HG02870 (cell line): ENCODE data around the gene LRRC3B.
"Not testable (repeated sequence)": the region's sequence is repeated elsewhere in the genome, so short reads cannot be mapped to it uniquely, and the experiment has no call there.

Experiments used
- ATAC-seq: cut with Tn5 transposase; IDR thresholded peaks from one replicate; pipeline ENCODE4 v1.9.1; 2021; ENCODE audit warnings: mild to moderate bottlenecking, moderate library complexity; ENCODE audit not compliant: unreplicated experiment

LRRC3B gene, protein sequence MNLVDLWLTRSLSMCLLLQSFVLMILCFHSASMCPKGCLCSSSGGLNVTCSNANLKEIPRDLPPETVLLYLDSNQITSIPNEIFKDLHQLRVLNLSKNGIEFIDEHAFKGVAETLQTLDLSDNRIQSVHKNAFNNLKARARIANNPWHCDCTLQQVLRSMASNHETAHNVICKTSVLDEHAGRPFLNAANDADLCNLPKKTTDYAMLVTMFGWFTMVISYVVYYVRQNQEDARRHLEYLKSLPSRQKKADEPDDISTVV

DNA sequence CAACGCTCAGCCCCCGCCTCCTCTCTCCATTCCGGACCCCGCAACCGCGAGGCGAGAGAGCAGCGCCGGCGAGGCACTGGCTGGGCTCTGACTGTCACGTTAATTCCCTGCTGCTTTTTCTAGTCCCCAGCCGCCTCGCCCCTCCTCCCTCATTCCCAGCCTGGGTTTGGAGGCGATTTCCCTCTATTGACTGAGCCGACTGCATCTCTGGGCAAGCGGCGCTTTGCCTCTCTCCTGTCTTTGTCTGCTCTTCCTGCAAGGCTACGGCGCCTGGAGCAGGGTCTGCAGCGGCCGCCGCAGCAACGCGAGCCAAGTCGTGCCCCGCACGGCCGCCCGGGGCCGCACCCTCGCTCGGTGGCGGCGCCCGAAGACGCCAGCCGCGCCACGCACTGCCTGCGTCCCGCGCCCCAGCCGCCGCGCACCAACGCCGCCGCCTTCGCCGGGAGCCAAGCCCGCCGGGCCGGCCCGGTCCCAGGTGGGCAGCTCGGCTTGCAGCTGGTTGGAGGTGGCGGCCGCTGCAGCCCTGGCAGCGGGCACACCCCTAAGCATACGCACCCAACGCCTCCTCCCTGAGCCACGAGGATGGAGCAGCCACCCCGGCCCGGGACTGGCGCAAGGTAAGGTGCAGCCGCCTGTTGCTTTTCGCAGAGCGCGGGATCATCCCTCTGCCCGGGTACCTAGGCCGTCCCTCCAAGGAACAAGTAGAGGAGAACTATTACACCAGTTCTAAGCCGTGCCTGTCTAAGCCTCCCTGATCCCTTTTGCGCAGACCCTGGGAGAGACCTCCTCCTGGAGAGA lies at the start of gene LRRC3B:
Gene LRRC3B (plus strand): TSS at position 152 of the 798 bp plus-strand sequence. CDS start 86,901 bp downstream, outside the sequence.
- ATAC-seq: no peak

DNA sequence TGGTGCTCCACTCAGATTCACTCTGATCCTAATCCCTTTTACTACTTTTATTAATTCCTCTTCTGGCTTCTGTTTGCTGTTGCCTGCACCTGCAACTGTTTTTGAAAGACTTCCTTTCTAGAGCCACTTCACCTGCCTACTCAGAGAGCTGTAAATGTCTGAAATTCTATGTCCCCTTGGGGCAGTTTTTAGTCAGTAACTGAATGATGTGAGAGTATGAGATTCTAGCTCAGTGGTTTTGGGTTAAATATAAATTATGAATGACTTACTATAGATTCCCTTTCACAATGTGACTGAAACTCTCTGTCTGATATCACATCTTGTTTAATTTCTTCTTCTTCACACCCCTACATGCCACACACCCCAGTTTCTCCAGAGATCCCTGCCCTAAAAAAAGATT lies 47.8 kb upstream of the LRRC3B start:
- no peak for ATAC-seq

DNA sequence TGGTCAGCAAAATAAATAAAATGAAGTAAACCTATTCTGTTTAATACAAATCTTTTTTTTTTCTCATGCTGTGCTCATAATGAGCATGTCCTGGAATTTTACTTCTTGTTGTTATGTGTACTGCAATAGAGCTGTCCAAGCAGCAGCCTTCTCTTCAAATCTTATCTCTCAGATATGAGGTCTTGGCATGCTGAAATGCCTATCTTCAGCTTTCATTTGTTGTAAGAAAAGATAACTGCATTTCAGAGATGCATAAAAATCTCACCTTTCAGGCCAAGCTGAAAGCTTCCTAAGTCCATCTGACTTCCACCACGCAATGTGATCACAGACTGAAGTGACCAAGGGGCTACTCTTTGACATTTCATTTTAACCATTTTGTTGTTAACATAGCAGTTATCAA lies 43.5 kb upstream of the LRRC3B start:
- ATAC-seq: no peak

DNA sequence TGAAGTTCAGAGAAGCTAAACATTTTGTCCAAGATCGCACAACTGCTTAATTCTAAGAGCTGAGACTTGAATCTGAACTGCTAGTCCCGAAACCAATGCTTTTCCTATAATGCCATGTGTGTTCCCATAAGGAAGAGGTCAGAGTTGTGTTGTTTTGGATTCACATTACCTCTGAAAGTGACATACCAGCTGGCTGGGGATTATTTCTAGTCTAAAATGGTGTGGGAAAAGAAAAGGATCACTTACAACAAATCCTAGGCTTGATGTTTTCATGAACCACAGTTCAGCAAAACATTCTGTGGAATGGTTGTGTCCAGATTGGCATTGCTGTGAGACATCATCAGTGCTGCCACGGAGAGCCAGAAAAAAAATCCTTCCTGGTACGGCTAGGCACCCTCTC lies 35.0 kb upstream of the LRRC3B start:
- ATAC-seq: no peak

DNA sequence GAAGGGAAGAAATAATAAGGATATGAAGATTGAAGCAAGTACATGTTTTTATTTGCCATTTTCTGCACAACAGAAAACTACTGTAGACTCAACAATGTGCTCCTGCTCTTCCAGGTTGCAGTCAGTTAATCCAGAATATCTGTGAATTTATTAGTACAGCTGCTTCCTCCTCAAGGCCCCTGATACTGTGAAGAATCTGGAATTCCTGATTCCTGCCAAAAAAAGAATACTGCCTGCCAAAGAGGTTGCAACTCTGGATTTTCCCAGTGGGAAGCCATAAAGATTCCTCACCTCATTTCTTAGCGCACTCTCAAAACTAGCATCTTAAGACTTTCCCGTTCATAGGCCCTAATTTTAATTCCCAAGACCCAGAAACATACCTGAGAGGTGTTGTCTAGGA lies 33.6 kb upstream of the LRRC3B start:
- ATAC-seq: no peak

DNA sequence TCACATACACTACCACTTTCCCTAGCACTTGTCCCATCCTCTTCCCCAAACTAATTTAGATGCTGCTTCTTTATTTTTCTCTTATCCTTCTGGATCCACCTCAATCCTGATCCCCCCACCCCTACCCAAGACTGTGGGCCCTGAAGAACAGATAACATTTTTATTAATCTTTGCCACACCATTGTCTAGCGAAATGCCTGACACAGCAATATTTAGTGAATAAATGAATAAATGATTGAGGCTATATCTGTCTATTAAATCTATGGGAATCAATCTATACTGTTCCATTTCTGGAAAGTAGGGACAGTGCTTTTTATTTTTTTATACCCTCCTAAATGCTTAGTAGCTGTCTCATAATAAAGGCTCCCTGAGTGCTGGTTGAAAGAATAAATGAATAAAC lies 32.9 kb upstream of the LRRC3B start:
- no peak for ATAC-seq

DNA sequence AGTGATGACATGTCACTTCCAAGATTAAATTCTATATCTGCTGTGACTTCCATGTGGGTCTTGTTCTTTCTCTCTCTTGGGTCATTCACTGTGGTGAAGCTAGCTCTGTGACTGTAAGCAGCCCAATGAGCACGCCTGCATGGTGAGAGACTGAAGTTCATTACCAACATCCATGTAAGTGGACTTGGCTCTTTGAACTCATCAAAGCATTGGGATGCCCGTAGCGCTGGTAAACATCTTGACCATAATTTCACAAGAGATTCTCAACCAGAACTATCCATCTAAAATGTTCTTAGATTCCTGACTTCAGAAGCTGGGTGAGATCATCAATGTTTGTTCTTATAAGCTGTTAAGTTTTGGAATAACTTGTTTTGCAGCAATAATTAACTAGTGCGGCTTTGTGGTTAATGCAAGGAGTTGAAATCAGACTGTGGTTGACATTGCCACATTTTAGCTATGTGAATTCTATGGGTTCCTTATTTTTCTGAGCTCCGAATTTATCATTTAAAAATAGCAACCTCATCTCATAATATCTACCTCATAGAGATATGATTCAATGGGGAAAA lies 31.6 kb upstream of the LRRC3B start:
- ATAC-seq: no peak

DNA sequence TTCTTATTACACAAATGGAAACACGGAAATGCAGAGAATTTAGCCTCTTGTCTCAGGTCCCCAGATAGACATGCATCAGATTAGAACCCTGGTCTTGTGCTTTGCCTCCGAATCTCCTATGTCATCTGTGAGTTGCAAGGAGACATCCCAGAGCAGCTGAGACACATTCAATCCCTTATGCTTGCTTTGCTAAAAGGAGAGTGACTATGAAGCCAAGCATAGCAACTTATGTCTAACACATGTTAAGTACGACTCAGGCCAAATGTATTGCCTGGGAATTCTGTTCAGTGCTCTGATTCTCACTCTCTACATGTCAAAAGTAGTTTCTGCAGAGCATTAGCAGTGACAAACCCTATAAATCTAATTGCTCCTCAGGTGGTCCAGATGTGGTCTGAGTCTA lies 30.6 kb upstream of the LRRC3B start:
- ATAC-seq: no peak

DNA sequence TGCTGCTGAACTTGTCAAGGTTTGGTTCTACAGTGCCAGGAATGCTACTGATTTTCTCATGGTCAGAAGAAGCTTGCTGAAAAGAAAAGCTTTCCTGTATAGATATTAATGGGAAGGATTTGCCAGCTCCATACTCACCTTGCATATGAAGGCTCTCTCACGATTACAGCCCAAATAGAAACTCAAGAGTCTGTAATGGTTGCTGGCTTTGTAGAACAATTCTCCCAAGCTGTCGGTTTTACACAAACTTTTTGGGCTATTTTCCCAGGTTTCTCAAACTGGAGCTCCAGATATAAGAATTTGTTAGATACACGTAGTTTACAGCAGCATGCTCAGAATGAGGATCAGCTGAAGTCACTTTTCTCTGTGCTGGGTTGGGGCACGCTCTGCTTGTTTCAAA lies 30.1 kb upstream of the LRRC3B start:
- ATAC-seq: no peak

DNA sequence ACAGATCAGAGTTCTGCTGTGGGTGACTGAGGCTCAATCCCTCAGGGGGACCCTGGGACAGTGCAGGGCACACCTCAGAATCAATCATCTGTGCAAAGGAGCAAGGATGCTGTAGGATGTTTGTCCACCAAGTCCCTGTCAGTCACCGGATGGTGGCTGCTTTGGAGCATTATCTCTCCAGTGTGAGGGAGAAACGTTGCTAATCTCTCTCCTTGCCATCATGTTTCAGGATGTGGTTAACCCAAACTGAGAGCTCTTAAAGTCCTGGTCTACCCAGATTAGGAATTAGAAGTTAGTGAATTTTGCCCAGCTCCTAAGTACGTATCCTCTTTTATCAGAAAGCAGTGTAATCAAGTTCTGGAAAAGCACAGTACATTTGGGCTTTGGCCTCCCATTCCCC lies 26.2 kb upstream of the LRRC3B start:
- ATAC-seq: no peak

DNA sequence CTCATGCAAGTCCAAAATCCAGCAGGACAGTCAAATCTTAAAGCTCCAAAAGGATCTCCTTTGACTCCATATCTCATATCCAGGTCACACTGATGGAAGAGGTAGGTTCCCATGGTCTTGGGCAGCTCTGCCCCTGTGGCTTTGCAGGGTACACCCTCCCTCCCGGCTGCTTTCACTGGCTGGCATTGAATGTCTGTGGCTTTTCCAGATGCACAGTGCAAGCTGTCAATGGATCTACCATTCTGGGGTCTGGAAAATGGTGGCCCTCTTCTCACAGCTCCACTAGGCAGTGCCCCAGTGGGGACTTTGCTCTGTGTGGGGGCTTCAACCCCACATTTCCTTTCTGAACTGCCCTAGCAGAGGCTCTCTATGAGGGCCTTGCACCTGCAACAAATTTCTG lies 19.3 kb upstream of the LRRC3B start:
- ATAC-seq: not testable (repeated sequence)

DNA sequence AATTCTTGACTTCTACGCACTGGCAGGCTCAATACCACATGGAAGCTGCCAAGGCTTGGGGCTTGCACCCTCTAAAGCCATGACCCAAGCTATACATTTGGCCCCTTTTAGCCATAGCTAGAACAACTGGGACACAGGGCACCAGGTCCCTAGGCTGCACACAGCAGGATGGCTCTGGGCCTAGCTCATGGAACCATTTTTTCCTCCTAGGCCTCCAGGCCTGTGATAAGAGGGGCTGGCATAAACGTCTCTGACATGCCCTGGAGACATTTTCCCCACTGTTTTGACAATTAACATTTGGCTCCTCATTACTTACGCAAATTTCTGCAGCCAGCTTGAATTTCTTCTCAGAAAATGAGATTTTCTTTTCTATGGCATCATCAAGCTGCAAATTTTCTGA lies 18.8 kb upstream of the LRRC3B start:
- ATAC-seq: not testable (repeated sequence)

DNA sequence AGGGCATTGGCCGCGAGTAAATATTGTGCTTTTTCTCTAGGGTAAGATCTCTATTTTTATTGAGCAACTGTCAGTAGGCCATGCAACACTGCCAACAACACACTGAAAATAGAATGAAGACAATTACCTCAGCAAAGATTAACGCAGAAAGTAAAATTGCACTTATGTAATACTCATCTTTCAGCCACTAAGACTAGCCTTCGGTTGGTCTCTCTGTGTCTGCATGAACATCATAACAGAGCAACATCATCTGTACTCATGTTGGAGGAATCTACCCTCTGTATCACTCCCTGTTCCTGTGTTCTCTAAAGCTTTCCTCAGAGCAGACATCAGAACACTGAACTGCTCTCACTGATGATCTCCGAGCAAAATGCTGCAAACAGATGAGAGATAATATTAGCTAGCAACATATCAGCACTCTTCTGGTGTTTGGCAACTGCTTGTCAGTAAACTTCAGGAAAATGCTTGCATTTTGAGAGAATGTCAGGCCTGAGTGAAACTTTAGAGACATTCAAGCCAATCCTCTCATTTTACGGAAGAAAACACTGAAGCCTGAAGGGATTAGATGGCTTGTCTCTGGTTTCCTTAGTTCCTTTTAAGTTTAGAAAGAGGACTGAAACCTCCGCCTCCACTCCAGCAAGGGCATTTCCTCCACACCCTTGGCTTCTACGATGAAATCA lies 8.4 kb upstream of the LRRC3B start:
- ATAC-seq: no peak

DNA sequence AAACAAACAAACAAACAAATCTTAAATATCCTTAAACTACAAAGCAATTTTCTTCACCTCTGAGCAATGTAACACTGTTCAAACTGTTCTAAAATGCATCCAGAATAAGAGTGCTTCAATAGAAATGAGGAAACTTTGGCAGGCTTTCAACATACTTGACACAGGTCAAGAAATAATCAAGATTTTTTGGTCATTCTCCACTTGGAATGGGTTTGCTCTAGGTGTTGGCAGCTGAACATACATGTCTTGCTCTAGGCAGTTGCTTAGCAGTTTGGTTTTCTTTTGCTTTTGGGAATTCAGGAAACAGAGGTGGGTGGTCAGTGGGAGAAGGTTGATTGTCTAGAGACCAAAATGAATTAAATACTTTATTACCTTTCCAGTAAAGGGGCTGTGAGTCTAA lies 1.4 kb upstream of the LRRC3B start:
- no peak for ATAC-seq

DNA sequence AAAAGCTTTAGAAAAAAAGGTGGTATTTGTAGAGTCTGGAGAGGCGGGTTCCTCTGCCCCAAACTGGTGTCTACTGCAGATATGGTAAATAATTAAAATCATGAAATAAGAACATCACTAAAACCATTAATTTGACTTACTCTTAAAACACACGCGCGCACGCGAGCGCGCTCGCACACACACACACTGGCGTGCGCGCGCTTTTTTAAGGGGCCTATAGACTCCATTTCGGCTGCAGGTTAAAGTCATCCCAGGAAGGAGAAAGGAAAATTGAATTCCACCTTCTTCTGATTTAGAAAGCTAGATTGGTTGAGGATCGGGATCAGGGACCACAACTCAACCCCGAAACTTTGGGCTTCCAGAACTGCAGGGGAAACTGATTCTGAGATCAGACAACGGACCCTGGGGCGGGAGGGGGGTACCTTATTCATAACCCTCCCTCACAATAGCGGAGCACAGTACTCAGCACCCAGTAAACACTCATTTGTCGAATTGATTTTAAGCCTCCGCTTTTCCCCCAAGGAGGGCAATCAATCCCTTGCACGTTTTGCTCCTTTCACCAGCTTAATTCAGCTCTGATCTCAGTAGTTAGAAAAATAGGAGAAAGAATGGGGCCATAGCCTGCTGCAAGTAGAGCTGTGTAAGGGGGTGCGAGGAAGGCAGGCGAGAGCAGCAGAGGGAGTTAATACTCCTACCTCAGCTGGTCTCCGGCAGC lies 509 bp upstream of the LRRC3B start:
- ATAC-seq: no peak

DNA sequence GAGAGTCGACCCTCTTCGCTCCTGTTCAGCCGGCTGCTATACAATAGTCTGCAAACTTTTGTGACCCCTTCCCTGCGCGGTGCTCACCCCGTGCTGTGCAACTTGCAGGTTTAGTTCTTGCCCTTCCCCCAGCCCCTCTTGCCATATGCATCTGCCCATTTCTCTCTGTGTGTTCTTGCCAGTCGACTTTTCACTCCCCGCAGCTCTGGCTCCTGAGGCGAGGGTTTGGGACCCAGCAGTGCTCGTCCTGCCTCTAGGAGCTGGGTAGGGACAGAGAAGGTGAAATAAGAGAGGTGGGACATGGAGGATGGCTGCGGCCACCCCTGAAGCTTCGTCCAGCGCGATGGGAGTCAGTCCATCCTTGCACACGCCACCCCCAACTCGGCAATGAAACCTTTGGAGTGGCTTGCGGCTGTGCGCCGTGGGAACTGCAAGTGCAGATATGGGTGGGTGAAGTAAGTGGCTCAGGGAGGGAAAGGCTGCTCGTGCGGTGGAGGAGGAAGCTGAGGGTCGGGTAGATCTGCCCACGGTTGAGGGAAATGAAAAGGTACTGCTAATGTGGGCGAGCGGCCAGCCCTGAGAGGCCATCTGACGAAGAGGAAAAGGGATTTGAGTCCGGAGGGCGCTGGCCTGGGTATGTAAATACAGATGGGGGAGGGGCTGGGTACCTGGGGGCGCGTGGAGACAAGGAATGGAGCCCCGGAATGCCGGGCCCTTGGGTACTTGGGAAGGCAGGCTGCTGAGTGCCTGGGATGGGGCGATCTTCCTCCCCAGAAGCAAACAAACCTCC lies 1.0 kb downstream of the LRRC3B start:
- ATAC-seq: no peak

DNA sequence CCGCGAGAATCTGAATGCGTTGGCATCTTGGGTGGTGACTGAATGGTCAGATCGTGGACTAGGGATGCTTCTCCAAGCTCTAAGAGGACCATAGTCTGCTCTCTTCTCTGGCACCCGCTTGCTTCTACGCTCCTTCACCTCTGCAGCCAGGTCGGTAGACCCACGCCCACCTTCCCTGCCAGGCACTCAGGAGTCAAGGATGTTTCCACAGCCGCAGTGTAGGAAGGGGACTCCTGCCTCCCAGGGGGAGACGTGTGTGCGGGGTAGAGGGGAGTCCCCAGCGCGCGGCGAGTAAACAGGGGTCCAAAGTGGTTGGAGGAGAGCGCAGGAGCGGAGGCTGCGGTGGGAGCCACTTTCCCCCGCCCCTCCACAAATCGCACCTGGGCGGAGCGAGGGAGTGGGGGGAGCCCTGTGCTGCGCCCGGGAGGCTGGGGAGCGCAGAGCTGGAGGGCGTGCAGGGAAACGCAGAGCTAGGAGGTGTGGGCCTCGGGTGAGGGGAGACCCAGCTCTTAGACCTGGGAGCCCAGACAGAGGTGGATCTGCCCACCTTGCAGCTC lies 1.7 kb downstream of the LRRC3B start:
- no peak for ATAC-seq

DNA sequence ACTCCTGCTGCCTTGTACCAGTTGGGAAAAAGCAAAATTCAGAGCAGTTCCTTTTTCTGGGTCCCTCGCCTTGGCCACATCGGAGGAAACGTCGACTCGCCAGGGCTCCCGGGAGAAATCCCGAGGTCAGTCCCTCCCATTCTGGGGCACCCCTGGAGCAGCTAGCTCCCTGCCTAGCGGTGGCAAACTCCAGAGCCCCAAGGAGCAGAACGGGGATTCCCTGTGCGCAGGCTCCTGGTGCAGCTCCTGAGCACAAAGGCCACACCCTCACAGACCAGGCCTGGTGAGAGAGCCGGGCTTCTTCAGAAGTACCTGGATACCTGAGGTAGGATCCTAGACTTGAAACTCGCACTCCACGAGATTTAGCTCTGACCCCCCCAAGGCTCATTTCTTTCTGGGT lies 2.6 kb downstream of the LRRC3B start:
- no peak for ATAC-seq

DNA sequence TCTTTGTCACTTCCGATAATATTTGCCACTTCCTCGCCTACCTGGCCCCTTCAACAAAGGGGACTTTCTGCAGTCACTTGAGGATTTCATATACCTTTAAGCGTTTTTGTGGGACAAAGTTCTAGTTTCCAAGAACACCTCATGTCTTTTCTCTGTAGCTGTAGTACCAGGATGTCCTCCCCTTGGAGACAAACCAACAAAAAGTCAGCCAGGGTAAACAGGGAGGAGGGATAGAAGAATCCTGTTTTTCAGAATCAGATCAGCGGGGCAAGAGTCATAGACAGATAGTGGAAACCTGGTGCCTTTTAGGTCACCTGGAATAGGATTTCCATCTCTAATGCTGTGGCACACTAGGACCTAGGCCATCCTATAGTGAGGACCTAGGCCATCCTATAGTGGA lies 4.5 kb downstream of the LRRC3B start:
- ATAC-seq: no peak

DNA sequence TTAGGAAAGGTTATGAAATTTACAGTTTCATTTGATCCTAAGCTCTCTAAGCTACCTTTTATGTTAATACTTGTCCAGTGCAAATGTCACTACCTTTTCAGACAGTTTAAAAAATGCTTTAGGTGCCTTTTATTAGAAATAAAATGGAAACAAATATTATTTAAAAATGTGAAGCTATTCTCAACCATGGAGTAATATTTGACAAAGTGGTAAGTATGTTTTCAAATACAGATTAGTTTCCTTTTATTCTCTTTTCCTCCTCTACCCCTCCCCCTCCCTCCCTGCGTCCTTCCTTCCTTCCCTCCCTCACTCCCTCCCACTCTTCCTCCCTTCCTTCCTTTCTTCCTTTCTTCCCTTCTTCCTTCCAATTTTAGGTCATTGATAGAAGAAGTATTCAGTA lies 6.3 kb downstream of the LRRC3B start:
- ATAC-seq: no peak
